Prostate gland (tissue), 2 donors: ENCODE measurements around the gene CHD5. TPM values are rescaled to one million over a fixed set of nuclear protein-coding genes. Genes with fewer than 3 reads are reported as not detected.

Experiments
- DNase-seq: peaks from one replicate; pipeline ENCODE4 v3.0.0-alpha.2; 2019; ENCODE audit warnings: low spot score
- H3K27ac ChIP-seq, 2 donors: fragments of 200-600 bp; sonication (generic); 2 replicates each; pipeline ENCODE4 v1.5.1; 2017 to 2019
- H3K27me3 ChIP-seq: fragments of 200-600 bp; sonication (generic); replicated peaks from 2 replicates; pipeline ENCODE4 v1.5.1; 2019; ENCODE audit not compliant: insufficient read depth
- H3K36me3 ChIP-seq, 2 donors: fragments of 200-600 bp; sonication (generic); 1 replicate in 1 of 2; 2 replicates in 1 of 2; pipeline versions ENCODE4 v1.5.1 to v1.8.1; 2017 to 2019
- H3K4me1 ChIP-seq: fragments of 200-600 bp; sonication (generic); replicated peaks from 2 replicates; pipeline ENCODE4 v1.5.1; 2019
- H3K4me3 ChIP-seq, 2 donors: fragments of 200-600 bp; sonication (generic); 2 replicates each; pipeline ENCODE4 v1.5.1; 2017 to 2019
- H3K9me3 ChIP-seq: fragments of 200-600 bp; sonication (generic); 2 replicates; pipeline ENCODE4 v1.5.1; 2017
- POLR2A ChIP-seq: fragments of 450-650 bp; IDR thresholded peaks from one replicate; pipeline ENCODE4 v1.6.1; 2016; ENCODE audit warnings: antibody characterized with exemption, mild to moderate bottlenecking
- POLR2AphosphoS5 ChIP-seq: sonication (generic); formaldehyde crosslinking; IDR thresholded peaks from one replicate; pipeline ENCODE4 v1.6.1; 2017; ENCODE audit warnings: antibody characterized with exemption
- WGBS: methylation state at CpG from one replicate; pipeline ENCODE4 v1.1.5; 2018; 5-methylcytosine and 5-hydroxymethylcytosine counted together
- intact Hi-C: fragments of 100-400 bp; cut with DNase I; formaldehyde crosslinking; loops from one replicate; pipeline ENCODE4 v1.14.2; 2022
- total RNA-seq, 2 donors: library from RNA; depleted of rRNA; stranded (reverse); fragments of >200 nt; gene quantifications; one replicate each; pipeline ENCODE4 v1.1.0, GENCODE V29; 2016
- TF ChIP-seq, protein P1 (sequence below), 4 experiments: fragments of 200-600 bp in 2 of 4; fragments of 450-650 bp in 2 of 4; sonication (generic) in 2 of 4; IDR thresholded peaks; 1 replicate in 3 of 4; 2 replicates in 1 of 4; pipeline ENCODE4 v1.5.1; 2016 to 2019; ENCODE audit warnings: antibody characterized with exemption in 4 of 4, mild to moderate bottlenecking in 2 of 4, moderate library complexity in 2 of 4

CHD5 gene
- total RNA-seq, 2 donors from 2014 or later, result 4.9 to 17.0 TPM

DNA sequence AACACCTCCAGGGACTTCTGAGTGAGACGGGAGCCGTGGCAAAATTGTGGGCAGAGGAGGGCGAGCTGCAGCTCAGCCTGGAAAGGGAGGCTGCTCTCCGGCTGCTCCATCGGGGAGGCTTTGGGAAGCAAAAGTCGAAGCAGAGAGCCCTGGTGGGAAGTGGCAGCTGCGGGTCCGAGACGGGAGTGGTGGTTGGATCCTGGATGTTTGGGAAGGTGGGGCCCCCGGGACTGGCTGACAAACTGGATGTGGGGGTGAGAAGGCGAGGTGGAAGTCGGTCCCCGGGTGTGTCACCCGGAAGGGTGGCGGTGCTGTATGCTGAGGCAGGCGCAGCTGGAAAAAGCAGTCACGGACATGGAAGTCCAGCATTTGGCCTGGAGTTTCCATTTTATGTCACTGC, 82.3 kb downstream of the CHD5 start:
- intact Hi-C loops, result no loop called here
- WGBS, result 83% methylated on average over 17 of the region's 17 CpGs
- no peaks in the 10 kb centered on the region for H3K36me3 ChIP-seq
- H3K27me3 ChIP-seq, result no peaks in the 10 kb centered on the region
- no peak overlapping the region for H3K27ac ChIP-seq
- DNase-seq, result no peak
- H3K9me3 ChIP-seq, result no peaks in the 10 kb centered on the region
- no peak for TF ChIP-seq POLR2A
- TF ChIP-seq, protein P1, sequence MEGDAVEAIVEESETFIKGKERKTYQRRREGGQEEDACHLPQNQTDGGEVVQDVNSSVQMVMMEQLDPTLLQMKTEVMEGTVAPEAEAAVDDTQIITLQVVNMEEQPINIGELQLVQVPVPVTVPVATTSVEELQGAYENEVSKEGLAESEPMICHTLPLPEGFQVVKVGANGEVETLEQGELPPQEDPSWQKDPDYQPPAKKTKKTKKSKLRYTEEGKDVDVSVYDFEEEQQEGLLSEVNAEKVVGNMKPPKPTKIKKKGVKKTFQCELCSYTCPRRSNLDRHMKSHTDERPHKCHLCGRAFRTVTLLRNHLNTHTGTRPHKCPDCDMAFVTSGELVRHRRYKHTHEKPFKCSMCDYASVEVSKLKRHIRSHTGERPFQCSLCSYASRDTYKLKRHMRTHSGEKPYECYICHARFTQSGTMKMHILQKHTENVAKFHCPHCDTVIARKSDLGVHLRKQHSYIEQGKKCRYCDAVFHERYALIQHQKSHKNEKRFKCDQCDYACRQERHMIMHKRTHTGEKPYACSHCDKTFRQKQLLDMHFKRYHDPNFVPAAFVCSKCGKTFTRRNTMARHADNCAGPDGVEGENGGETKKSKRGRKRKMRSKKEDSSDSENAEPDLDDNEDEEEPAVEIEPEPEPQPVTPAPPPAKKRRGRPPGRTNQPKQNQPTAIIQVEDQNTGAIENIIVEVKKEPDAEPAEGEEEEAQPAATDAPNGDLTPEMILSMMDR (IDR thresholded peaks at IDR 0.05), result no peak
- no peak for TF ChIP-seq POLR2AphosphoS5
- H3K4me1 ChIP-seq, result no peaks in the 10 kb centered on the region
- no peak overlapping the region for H3K4me3 ChIP-seq

GRCh38 chr1:6097117-6097595, 83.0 kb downstream of the CHD5 start:
- H3K27ac ChIP-seq, result no peak overlapping the region
- no peaks in the 10 kb centered on the region for H3K27me3 ChIP-seq
- TF ChIP-seq POLR2AphosphoS5 (no peak), POLR2A (no peak)
- TF ChIP-seq, protein P1 (IDR thresholded peaks at IDR 0.05), result no peak
- intact Hi-C loops, result no loop called here
- no peaks in the 10 kb centered on the region for H3K4me1 ChIP-seq
- no peak for DNase-seq
- H3K9me3 ChIP-seq, result no peaks in the 10 kb centered on the region
- 94% methylated on average over 15 of the region's 15 CpGs for WGBS
- no peak overlapping the region for H3K4me3 ChIP-seq
- no peaks in the 10 kb centered on the region for H3K36me3 ChIP-seq

- H3K36me3 ChIP-seq, result no peaks in the 10 kb centered on the region
- no peak overlapping the region for H3K27ac ChIP-seq
- DNase-seq, result no peak
- H3K4me1 ChIP-seq, result no peaks in the 10 kb centered on the region
- TF ChIP-seq, protein P1 (IDR thresholded peaks at IDR 0.05), result no peak
- TF ChIP-seq POLR2AphosphoS5, result no peak
- H3K9me3 ChIP-seq, result no peaks in the 10 kb centered on the region
- intact Hi-C loops, result no loop called here
- 89% methylated on average over 23 of the region's 23 CpGs for WGBS
- no peaks in the 10 kb centered on the region for H3K27me3 ChIP-seq
- no peak overlapping the region for H3K4me3 ChIP-seq
Measured at GRCh38 chr1:6096243-6097116, 83.6 kb downstream of the CHD5 start.

GRCh38 chr1:6095511-6096242, 84.4 kb downstream of the CHD5 start:
- no peak overlapping the region for H3K4me3 ChIP-seq
- H3K36me3 ChIP-seq, result no peaks in the 10 kb centered on the region
- 84% methylated on average over 13 of the region's 13 CpGs for WGBS

More at GRCh38 chr1:6095511-6096242, 84.4 kb downstream of the CHD5 start:
- H3K27me3 ChIP-seq, result no peaks in the 10 kb centered on the region
- no peak for DNase-seq
- H3K27ac ChIP-seq, result no peak overlapping the region
- no peaks in the 10 kb centered on the region for H3K9me3 ChIP-seq
- intact Hi-C loops, result no loop called here
- TF ChIP-seq POLR2AphosphoS5 (no peak), POLR2A (no peak)
- TF ChIP-seq, protein P1 (IDR thresholded peaks at IDR 0.05), result no peak
- H3K4me1 ChIP-seq, result peaks cover 4% of the 10 kb centered on the region
